Type B pancreatic cell (in vitro differentiated cells): Measurements from ENCODE around the gene KIF26B. TPM values are rescaled to one million over a fixed set of nuclear protein-coding genes. Genes with fewer than 3 reads are reported as not detected.

Source experiments
- DNase-seq: peaks from one replicate; pipeline ENCODE4 v3.0.0; 2021; ENCODE audit warnings: mixed read lengths; ENCODE audit not compliant: unreplicated experiment; ENCODE audit errors: extremely low spot score
- H3K27ac Mint-ChIP-seq: 2 replicates; pipeline ENCODE4 v1.8.0; 2021; ENCODE audit warnings: mild to moderate bottlenecking, mixed read lengths
- H3K27me3 Mint-ChIP-seq: 2 replicates; pipeline ENCODE4 v1.8.0; 2021; ENCODE audit warnings: mixed read lengths
- H3K36me3 Mint-ChIP-seq: 2 replicates; pipeline ENCODE4 v1.8.0; 2021; ENCODE audit warnings: mixed read lengths
- H3K4me1 Mint-ChIP-seq: one replicate; pipeline ENCODE4 v1.8.0; 2021; ENCODE audit warnings: mixed read lengths; ENCODE audit not compliant: unreplicated experiment
- H3K4me3 Mint-ChIP-seq: 2 replicates; pipeline ENCODE4 v1.8.0; 2021; ENCODE audit warnings: mild to moderate bottlenecking, mixed read lengths
- H3K9me3 Mint-ChIP-seq: 2 replicates; pipeline ENCODE4 v1.8.0; 2021; ENCODE audit warnings: mixed read lengths
- CTCF ChIP-seq: fragments of 200-600 bp; sonication (generic); conservative IDR thresholded peaks from 2 replicates; pipeline ENCODE4 v1.5.0; 2021; ENCODE audit warnings: antibody characterized with exemption, mild to moderate bottlenecking
- total RNA-seq: library from RNA; stranded (reverse); gene quantifications from 2 replicates; pipeline ENCODE4 v1.2.1, GENCODE V29; 2021; ENCODE audit warnings: low replicate concordance

Gene KIF26B
- total RNA-seq, 1 donor from 2014 or later: 22.1 TPM

DNA sequence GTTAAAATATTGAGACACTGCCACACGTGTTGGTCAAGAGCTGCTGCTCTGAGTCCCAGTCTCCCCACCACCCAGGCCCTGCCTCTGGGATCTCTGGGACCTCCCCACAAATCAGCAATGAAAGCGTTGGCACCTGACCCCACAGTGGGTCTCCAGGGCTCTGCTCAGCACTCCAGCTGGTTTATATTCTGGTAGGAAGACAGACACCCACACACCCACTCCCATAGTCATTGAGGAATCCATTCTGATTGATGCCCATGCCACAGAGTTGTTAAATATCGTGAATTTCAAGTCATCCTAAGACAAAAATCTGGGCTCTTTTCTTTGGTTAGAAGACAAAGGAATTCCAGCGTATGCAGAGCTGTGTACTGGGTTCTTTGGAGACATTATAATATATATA lies 91.6 kb downstream of the KIF26B start:
- Mint-ChIP-seq H3K9me3 (peaks cover 7% of the 10 kb centered on the region), H3K27me3 (no peaks in the 10 kb centered on the region), H3K4me3 (no peak overlapping the region), H3K4me1 (peaks cover 13% of the 10 kb centered on the region), H3K36me3 (peaks cover 10% of the 10 kb centered on the region), H3K27ac (no peak overlapping the region)
- no peak for TF ChIP-seq CTCF
- DNase-seq: no peak

DNA sequence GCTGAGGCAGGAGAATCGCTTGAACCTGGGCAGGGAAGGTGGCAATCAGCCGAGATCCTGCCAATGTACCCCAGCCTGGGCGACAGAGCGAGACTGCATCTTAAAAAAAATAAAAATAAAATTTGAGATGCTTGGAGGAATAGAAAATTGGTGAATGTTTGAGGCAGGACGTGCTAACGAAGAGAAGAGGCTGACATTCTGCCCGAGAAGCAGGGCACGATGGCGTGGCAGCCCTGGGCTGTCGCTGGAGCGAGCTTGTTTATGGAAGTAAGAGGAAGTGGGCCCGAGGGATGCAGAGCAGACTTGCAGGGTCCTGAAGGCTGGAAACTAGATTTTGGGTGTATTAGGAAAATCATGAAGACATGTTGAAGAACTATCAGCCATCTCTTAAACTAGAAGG lies 92.6 kb downstream of the KIF26B start:
- Mint-ChIP-seq H3K4me1 (peaks cover 13% of the 10 kb centered on the region), H3K27ac (no peak overlapping the region), H3K4me3 (no peak overlapping the region), H3K27me3 (no peaks in the 10 kb centered on the region), H3K36me3 (peaks cover 11% of the 10 kb centered on the region), H3K9me3 (peaks cover 7% of the 10 kb centered on the region)
- no peak for TF ChIP-seq CTCF
- DNase-seq: no peak

- H3K27ac Mint-ChIP-seq: no peak overlapping the region
- H3K4me1 Mint-ChIP-seq: peaks cover 13% of the 10 kb centered on the region
- DNase-seq: no peak
- TF ChIP-seq CTCF: no peak
- H3K4me3 Mint-ChIP-seq: no peak overlapping the region
- peaks cover 14% of the 10 kb centered on the region for H3K36me3 Mint-ChIP-seq
- H3K27me3 Mint-ChIP-seq: no peaks in the 10 kb centered on the region
- peaks cover 7% of the 10 kb centered on the region for H3K9me3 Mint-ChIP-seq
Measured at GRCh38 chr1:245247801-245248200, 93.0 kb downstream of the KIF26B start.

DNA sequence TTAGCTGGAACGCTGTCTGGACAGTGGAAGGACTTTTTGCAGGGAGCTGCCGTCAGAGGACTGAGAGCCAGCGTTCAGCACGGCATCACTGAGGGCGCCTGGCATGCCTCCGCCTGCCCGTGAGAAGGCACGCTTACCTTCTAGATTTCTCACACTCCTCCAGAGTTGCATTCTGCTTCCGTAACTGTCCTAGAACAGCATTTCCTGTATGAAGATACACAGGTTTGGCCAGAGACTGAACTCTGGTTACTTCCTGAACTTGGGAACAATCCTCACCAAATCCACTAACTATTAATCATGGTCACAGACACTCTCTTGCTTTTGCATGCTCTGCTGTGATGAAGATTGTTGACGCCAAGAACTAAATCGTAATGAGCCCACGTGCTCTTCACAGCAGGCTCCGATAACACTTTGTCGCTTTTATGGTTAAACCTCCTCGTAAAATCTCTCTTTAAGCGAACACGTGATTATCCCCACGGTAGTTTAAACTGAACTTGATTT lies 93.5 kb downstream of the KIF26B start:
- Mint-ChIP-seq H3K27ac (no peak overlapping the region), H3K36me3 (peaks cover 14% of the 10 kb centered on the region), H3K9me3 (peaks cover 7% of the 10 kb centered on the region), H3K4me1 (peaks cover 13% of the 10 kb centered on the region), H3K27me3 (no peaks in the 10 kb centered on the region), H3K4me3 (no peak overlapping the region)
- no peak for TF ChIP-seq CTCF
- no peak for DNase-seq

- Mint-ChIP-seq H3K9me3 (peaks cover under 1% of the 10 kb centered on the region), H3K36me3 (peaks cover 10% of the 10 kb centered on the region), H3K4me1 (peaks cover 16% of the 10 kb centered on the region), H3K27me3 (no peaks in the 10 kb centered on the region), H3K27ac (no peak overlapping the region), H3K4me3 (no peak overlapping the region)
- no peak for DNase-seq
- no peak for TF ChIP-seq CTCF
Measured at GRCh38 chr1:245255783-245256182, 101.0 kb downstream of the KIF26B start.

GRCh38 chr1:245256528-245256927 lies 101.7 kb downstream of the KIF26B start:
- no peak for TF ChIP-seq CTCF
- H3K9me3 Mint-ChIP-seq: no peaks in the 10 kb centered on the region
- peaks cover 17% of the 10 kb centered on the region for H3K4me1 Mint-ChIP-seq
- no peaks in the 10 kb centered on the region for H3K27me3 Mint-ChIP-seq
- peaks cover 10% of the 10 kb centered on the region for H3K36me3 Mint-ChIP-seq
- no peak overlapping the region for H3K4me3 Mint-ChIP-seq
- no peak for DNase-seq
- no peak overlapping the region for H3K27ac Mint-ChIP-seq
